Tibial nerve (tissue), 4 donors: Measurements from ENCODE around the gene CMTM8.

ENCODE experiments used
- EP300 ChIP-seq, 2 donors: sonication (generic); formaldehyde crosslinking; IDR thresholded peaks; one replicate each; pipeline ENCODE4 v1.6.1; 2017; ENCODE audit warnings: antibody characterized with exemption in 2 of 2, mild to moderate bottlenecking in 1 of 2
- TF ChIP-seq, protein P1 (sequence below), 5 experiments: fragments of 200-600 bp in 3 of 5; fragments of 450-650 bp in 2 of 5; sonication (generic) in 3 of 5; IDR thresholded peaks; one replicate each; pipeline ENCODE4 v1.5.1; 2016 to 2019; ENCODE audit warnings: antibody characterized with exemption in 5 of 5, mild to moderate bottlenecking in 3 of 5, moderate library complexity in 2 of 5

DNA sequence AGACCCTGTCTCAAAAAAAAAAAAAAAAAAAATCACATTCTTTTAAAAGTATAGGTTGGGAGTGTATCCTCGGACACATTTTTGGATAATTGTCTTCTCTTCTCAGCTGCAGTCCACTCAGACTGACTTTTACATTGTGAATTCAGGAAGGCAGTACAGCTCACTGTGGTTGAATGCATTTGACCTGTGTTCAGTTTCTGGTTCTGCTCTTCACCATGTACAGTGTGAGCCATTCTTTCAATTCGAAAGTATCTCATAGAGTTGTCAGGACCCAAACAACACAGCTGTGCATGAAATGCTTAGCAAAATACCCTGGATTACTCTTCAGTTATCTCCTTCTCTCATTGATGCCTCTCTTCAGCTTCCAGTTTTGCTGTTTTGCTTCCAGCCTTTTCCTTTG, 5.0 kb downstream of the CMTM8 start:
- TF ChIP-seq, protein P1, sequence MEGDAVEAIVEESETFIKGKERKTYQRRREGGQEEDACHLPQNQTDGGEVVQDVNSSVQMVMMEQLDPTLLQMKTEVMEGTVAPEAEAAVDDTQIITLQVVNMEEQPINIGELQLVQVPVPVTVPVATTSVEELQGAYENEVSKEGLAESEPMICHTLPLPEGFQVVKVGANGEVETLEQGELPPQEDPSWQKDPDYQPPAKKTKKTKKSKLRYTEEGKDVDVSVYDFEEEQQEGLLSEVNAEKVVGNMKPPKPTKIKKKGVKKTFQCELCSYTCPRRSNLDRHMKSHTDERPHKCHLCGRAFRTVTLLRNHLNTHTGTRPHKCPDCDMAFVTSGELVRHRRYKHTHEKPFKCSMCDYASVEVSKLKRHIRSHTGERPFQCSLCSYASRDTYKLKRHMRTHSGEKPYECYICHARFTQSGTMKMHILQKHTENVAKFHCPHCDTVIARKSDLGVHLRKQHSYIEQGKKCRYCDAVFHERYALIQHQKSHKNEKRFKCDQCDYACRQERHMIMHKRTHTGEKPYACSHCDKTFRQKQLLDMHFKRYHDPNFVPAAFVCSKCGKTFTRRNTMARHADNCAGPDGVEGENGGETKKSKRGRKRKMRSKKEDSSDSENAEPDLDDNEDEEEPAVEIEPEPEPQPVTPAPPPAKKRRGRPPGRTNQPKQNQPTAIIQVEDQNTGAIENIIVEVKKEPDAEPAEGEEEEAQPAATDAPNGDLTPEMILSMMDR (IDR thresholded peaks at IDR 0.05): no peak
- TF ChIP-seq EP300 (IDR thresholded peaks at IDR 0.05): no peak
